ENCODE measurements around the gene PXDN. TPM values are rescaled to one million over a fixed set of nuclear protein-coding genes. Genes with fewer than 3 reads are reported as not detected.

The PXDN gene
- total and polyA plus RNA-seq, 2 donors (not counting 3 experiments of a cell fraction or from before 2014, with no cell fraction given) = 231 to 308 TPM

- H3K79me2 ChIP-seq (ENCODE audit: control insufficient read depth, insufficient read depth, low read length) = no peaks in the 10 kb centered on the region
- intact Hi-C loops (cut with micrococcal nuclease) (no loop called here), dilution Hi-C loops (cut with MboI; ENCODE audit: extremely low pct_ligation_motif_present, low sequenced_read_pairs) (no loop called here)
- FAIRE-seq (no peak), DNase-seq (ENCODE audit: low read depth, low spot score) (no peak)
- H3K27me3 ChIP-seq (ENCODE audit: control insufficient read depth in 2 of 2, insufficient read depth in 2 of 2, low read length in 2 of 2) = no peaks in the 10 kb centered on the region
- peaks cover 10 to 40% of the 10 kb centered on the region in 2 experiments for H3K36me3 ChIP-seq (ENCODE audit: control insufficient read depth in 2 of 2, extremely low read depth in 1 of 2, insufficient read depth in 2 of 2, low read length in 2 of 2)
- no peak overlapping the region for H2AFZ ChIP-seq (ENCODE audit: low read depth, low read length)
- no peak overlapping the region for H3K4me2 ChIP-seq (ENCODE audit: insufficient read depth, low read length)
- no peak overlapping the region for H3K4me3 ChIP-seq (replicated peaks in 1 of 3; ENCODE audit: insufficient read depth in 1 of 3, low read depth in 1 of 3, low read length in 3 of 3)
- H4K20me1 ChIP-seq (replicated peaks; ENCODE audit: control insufficient read depth, extremely low read depth, insufficient read depth, low read length) = no peaks in the 10 kb centered on the region
- no peaks in the 10 kb centered on the region for H3K9me3 ChIP-seq (replicated peaks; ENCODE audit: control insufficient read depth, insufficient read depth, low read length)
- no TSS peak for BruUV-seq (replicated peaks)
- H3K27ac ChIP-seq (ENCODE audit: insufficient read depth, low read depth, low read length) = no peak overlapping the region
- H3K9ac ChIP-seq (replicated peaks; ENCODE audit: extremely low read depth, insufficient read depth, low read length) = no peak overlapping the region
- no peaks in the 10 kb centered on the region for H3K4me1 ChIP-seq (ENCODE audit: control insufficient read depth, extremely low read depth, insufficient read depth, low read length)
- POLR2A ChIA-PET = no interaction called here
- no peak for TF ChIP-seq POLR2A (IDR thresholded peaks at IDR 0.05; ENCODE audit: low read depth, low read length)
- no peak for TF ChIP-seq FOS (IDR thresholded peaks at IDR 0.05; ENCODE audit: borderline replicate concordance, insufficient read depth, low read length)
- TF ChIP-seq, protein P1, sequence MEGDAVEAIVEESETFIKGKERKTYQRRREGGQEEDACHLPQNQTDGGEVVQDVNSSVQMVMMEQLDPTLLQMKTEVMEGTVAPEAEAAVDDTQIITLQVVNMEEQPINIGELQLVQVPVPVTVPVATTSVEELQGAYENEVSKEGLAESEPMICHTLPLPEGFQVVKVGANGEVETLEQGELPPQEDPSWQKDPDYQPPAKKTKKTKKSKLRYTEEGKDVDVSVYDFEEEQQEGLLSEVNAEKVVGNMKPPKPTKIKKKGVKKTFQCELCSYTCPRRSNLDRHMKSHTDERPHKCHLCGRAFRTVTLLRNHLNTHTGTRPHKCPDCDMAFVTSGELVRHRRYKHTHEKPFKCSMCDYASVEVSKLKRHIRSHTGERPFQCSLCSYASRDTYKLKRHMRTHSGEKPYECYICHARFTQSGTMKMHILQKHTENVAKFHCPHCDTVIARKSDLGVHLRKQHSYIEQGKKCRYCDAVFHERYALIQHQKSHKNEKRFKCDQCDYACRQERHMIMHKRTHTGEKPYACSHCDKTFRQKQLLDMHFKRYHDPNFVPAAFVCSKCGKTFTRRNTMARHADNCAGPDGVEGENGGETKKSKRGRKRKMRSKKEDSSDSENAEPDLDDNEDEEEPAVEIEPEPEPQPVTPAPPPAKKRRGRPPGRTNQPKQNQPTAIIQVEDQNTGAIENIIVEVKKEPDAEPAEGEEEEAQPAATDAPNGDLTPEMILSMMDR (IDR thresholded peaks at IDR 0.05; ENCODE audit: extremely low read depth in 1 of 2, insufficient read depth in 1 of 2, low read depth in 1 of 2, low read length in 2 of 2) = no peak
- TF ChIP-seq MYC (IDR thresholded peaks at IDR 0.05; ENCODE audit: low read depth, low read length) = no peak
- no peak for TF ChIP-seq EZH2 (IDR thresholded peaks at IDR 0.05; ENCODE audit: borderline replicate concordance, low read depth, low read length, severe bottlenecking)
- TF ChIP-seq POLR2AphosphoS5 (IDR thresholded peaks at IDR 0.05; ENCODE audit: insufficient read depth, low read depth, low read length) = no peak
- TF ChIP-seq GATA2 (IDR thresholded peaks at IDR 0.05; ENCODE audit: insufficient read depth, insufficient read length, low read depth, low read length) = no peak
- TF ChIP-seq JUN (IDR thresholded peaks at IDR 0.05; ENCODE audit: borderline replicate concordance, insufficient read depth, insufficient read length, low read depth) = no peak
- TF ChIP-seq, protein P2, sequence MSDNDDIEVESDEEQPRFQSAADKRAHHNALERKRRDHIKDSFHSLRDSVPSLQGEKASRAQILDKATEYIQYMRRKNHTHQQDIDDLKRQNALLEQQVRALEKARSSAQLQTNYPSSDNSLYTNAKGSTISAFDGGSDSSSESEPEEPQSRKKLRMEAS (IDR thresholded peaks at IDR 0.05; ENCODE audit: insufficient read depth, insufficient read length) = no peak
- H3K9me1 ChIP-seq (replicated peaks; ENCODE audit: control insufficient read depth, extremely low read depth, insufficient read depth, low read length) = no peaks in the 10 kb centered on the region
- CTCF ChIA-PET = interaction anchor here (0.9 to 1.9 kb wide), 7 partner anchors 8 to 95 kb away, joined by 3 to 11 read pairs (median 3); no protein-coding TSS in a partner anchor
Observed at GRCh38 chr2:1674766-1675397, 69.4 kb downstream of the PXDN start.
